GM12878 (cell line): ENCODE measurements around the gene TPST1. TPM values are rescaled to one million over a fixed set of nuclear protein-coding genes. Genes with fewer than 3 reads are reported as not detected.

Experiments used
- ATAC-seq: fragments of 200-7000 bp; cut with Tn5 transposase; 3 replicates; pipeline ENCODE4 v1.9.1; 2020; ENCODE audit warnings: mild to moderate bottlenecking, moderate library complexity
- BruUV-seq: library from RNA; stranded (reverse); fragments of 400-500 nt; replicated peaks from 2 replicates; lab custom pipeline; 2021; lab: Mats Ljungman, UMichigan
- CTCF ChIA-PET: fragments of 300-600 bp; sonication (Branson Sonifier 250); formaldehyde crosslinking; extraction: SDS; loops from one replicate; lab custom pipeline; 2021; ENCODE audit warnings: inconsistent platforms; lab: Yijun Ruan, JAX
- POLR2A ChIA-PET: fragments of 350-600 bp; formaldehyde crosslinking; extraction: SDS; loops from one replicate; lab custom pipeline; 2021; ENCODE audit warnings: inconsistent platforms; lab: Charles Lee
- RAD21 ChIA-PET: fragments of 300-600 bp; sonication (Branson Sonifier 250); formaldehyde crosslinking; loops from one replicate; lab custom pipeline; 2023; ENCODE audit warnings: antibody characterized with exemption; ENCODE audit not compliant: unreplicated experiment; lab: Charles Lee
- SMC1A ChIA-PET: fragments of 300-600 bp; sonication (Branson Sonifier 250); formaldehyde crosslinking; loops from one replicate; lab custom pipeline; 2023; ENCODE audit not compliant: unreplicated experiment, uncharacterized antibody; lab: Charles Lee
- DNase-seq: peaks from one replicate; pipeline ENCODE4 v3.0.0-alpha.2; 2011; ENCODE audit warnings: low read depth, low spot score
- FAIRE-seq: peaks from 3 replicates; lab custom pipeline; 2011; peaks lifted over from hg19 to GRCh38; lab: Jason Lieb, UNC
- H2AFZ ChIP-seq: 2 replicates; pipeline ENCODE4 v1.6.0; 2011; ENCODE audit warnings: low read depth, low read length, control low read depth; ENCODE audit not compliant: control insufficient read depth
- H3K27ac ChIP-seq: 2 replicates; pipeline ENCODE4 v1.5.1; 2011; ENCODE audit warnings: control low read depth; ENCODE audit not compliant: control insufficient read depth, insufficient read depth
- H3K27me3 ChIP-seq, 2 experiments: replicated peaks in 1 of 2; 2 replicates each; pipeline versions ENCODE4 v1.6.0 to v1.6.1; 2011; ENCODE audit warnings: low read length in 1 of 2; ENCODE audit not compliant: control insufficient read depth in 2 of 2, insufficient read depth in 2 of 2
- H3K36me3 ChIP-seq, 2 experiments: 2 replicates each; pipeline ENCODE4 v1.5.1; 2011; ENCODE audit warnings: low read length in 1 of 2; ENCODE audit not compliant: control insufficient read depth in 2 of 2, insufficient read depth in 2 of 2
- H3K4me1 ChIP-seq: 2 replicates; pipeline ENCODE4 v1.6.1; 2011; ENCODE audit warnings: mild to moderate bottlenecking, low read length, moderate library complexity, mixed read lengths; ENCODE audit not compliant: control insufficient read depth, insufficient read depth
- H3K4me2 ChIP-seq: 2 replicates; pipeline ENCODE4 v1.6.0; 2011; ENCODE audit warnings: control low read depth; ENCODE audit not compliant: control insufficient read depth, insufficient read depth
- H3K4me3 ChIP-seq: fragments of 200-600 bp; sonication (generic); 2 replicates; pipeline ENCODE4 v1.5.1; 2016
- H3K79me2 ChIP-seq: 2 replicates; pipeline ENCODE4 v1.6.0; 2011; ENCODE audit warnings: low read length; ENCODE audit not compliant: control insufficient read depth, insufficient read depth
- H3K9ac ChIP-seq: 2 replicates; pipeline ENCODE4 v1.8.0; 2011; ENCODE audit warnings: low read length, control low read depth, mixed read lengths; ENCODE audit not compliant: control insufficient read depth, insufficient read depth
- H3K9me3 ChIP-seq: replicated peaks from 3 replicates; pipeline ENCODE4 v1.5.1; 2011; ENCODE audit warnings: mild to moderate bottlenecking, low read length; ENCODE audit not compliant: control insufficient read depth, insufficient read depth
- H4K20me1 ChIP-seq: 2 replicates; pipeline ENCODE4 v1.6.0; 2011; ENCODE audit not compliant: control insufficient read depth, insufficient read depth
- BACH1 ChIP-seq: fragments of 450-650 bp; IDR thresholded peaks from 2 replicates; pipeline ENCODE4 v1.6.1; 2017; ENCODE audit warnings: mild to moderate bottlenecking, borderline replicate concordance
- BMI1 ChIP-seq: fragments of 450-650 bp; IDR thresholded peaks from 2 replicates; pipeline ENCODE4 v1.6.1; 2016; ENCODE audit warnings: mild to moderate bottlenecking, moderate library complexity, borderline replicate concordance
- CBX3 ChIP-seq: fragments of 200-600 bp; sonication (generic); IDR thresholded peaks from 2 replicates; pipeline ENCODE4 v1.6.1; 2016; ENCODE audit warnings: low read depth, borderline replicate concordance
- CBX5 ChIP-seq: sonication (generic); IDR thresholded peaks from 2 replicates; pipeline ENCODE4 v1.6.1; 2016; ENCODE audit warnings: low read depth, moderate library complexity, mild to moderate bottlenecking, inconsistent platforms
- CHD4 ChIP-seq: fragments of 200-600 bp; sonication (generic); IDR thresholded peaks from 2 replicates; pipeline ENCODE4 v1.6.1; 2016; ENCODE audit warnings: mild to moderate bottlenecking
- EGR1 ChIP-seq, 2 experiments: IDR thresholded peaks; 1 replicate in 1 of 2; 2 replicates in 1 of 2; pipeline ENCODE4 v1.6.1; 2011 to 2012; ENCODE audit warnings: low read depth in 2 of 2, low read length in 2 of 2, borderline replicate concordance in 1 of 2, mild to moderate bottlenecking in 1 of 2, moderate library complexity in 1 of 2
- HDGF ChIP-seq: fragments of 450-650 bp; IDR thresholded peaks from 2 replicates; pipeline ENCODE4 v1.6.1; 2016; ENCODE audit warnings: antibody characterized with exemption
- MXI1 ChIP-seq: fragments of 150-350 bp; IDR thresholded peaks from 2 replicates; pipeline ENCODE4 v1.6.1; 2011; ENCODE audit warnings: low read depth, mild to moderate bottlenecking, inconsistent platforms, low read length, improper control_type of control experiment
- MYB ChIP-seq: fragments of 150-350 bp; IDR thresholded peaks from 2 replicates; pipeline ENCODE4 v1.6.1; 2014; ENCODE audit warnings: mild to moderate bottlenecking, low read depth, low read length, borderline replicate concordance
- PAX5 ChIP-seq: IDR thresholded peaks from 2 replicates; pipeline ENCODE4 v1.6.1; 2011; ENCODE audit warnings: low read depth, low read length, borderline replicate concordance
- POLR2A ChIP-seq: IDR thresholded peaks from 2 replicates; pipeline ENCODE4 v1.6.1; 2011; ENCODE audit warnings: low read depth, mild to moderate bottlenecking, low read length
- RELA ChIP-seq: fragments of 450-650 bp; IDR thresholded peaks from 2 replicates; pipeline ENCODE4 v1.8.0; 2014; ENCODE audit warnings: borderline replicate concordance; ENCODE audit not compliant: partially characterized antibody
- SIN3A ChIP-seq: IDR thresholded peaks from 2 replicates; pipeline ENCODE4 v1.6.1; 2012; ENCODE audit warnings: low read depth, low read length, improper control_type of control experiment
- SMC3 ChIP-seq: IDR thresholded peaks from 2 replicates; pipeline ENCODE4 v1.6.1; 2011; ENCODE audit warnings: low read length, improper control_type of control experiment, borderline replicate concordance
- SREBF2 ChIP-seq: IDR thresholded peaks from 2 replicates; pipeline ENCODE4 v1.6.1; 2012; ENCODE audit warnings: mild to moderate bottlenecking, low read length
- SRF ChIP-seq, 2 experiments: IDR thresholded peaks; 2 replicates each; pipeline ENCODE4 v1.6.1; 2011; ENCODE audit warnings: low read depth in 2 of 2, low read length in 2 of 2, mild to moderate bottlenecking in 1 of 2, moderate library complexity in 1 of 2
- STAT1 ChIP-seq: fragments of 450-650 bp; conservative IDR thresholded peaks from 2 replicates; pipeline ENCODE4 v1.6.1; 2014; ENCODE audit warnings: antibody characterized with exemption, mild to moderate bottlenecking
- YY1 ChIP-seq: IDR thresholded peaks from 2 replicates; pipeline ENCODE4 v1.6.1; 2011; ENCODE audit warnings: low read depth, mild to moderate bottlenecking, low read length
- ZZZ3 ChIP-seq: IDR thresholded peaks from 2 replicates; pipeline ENCODE4 v1.6.1; 2011; ENCODE audit warnings: low read depth; ENCODE audit not compliant: control insufficient read depth, insufficient read length
- WGBS: methylation state at CpG from one replicate; pipeline ENCODE4 v1.1.6; 2016; ENCODE audit warnings: low lambda C conversion rate; ENCODE audit not compliant: insufficient replicate concordance, insufficient coverage; ENCODE audit errors: missing lambda C conversion rate; 5-methylcytosine and 5-hydroxymethylcytosine counted together
- in situ Hi-C: fragments of 300-500 bp; cut with MboI; formaldehyde crosslinking; loops from 9 replicates; pipeline ENCODE4 v1.14.3; 2018; ENCODE audit warnings: mixed read lengths
- intact Hi-C: fragments of 100-400 bp; cut with micrococcal nuclease; formaldehyde crosslinking; loops from one replicate; pipeline ENCODE4 v1.14.2; 2022; ENCODE audit not compliant: unreplicated experiment
- polyA plus RNA-seq, 11 experiments: library from polyadenylated mRNA; depleted of rRNA in 4 of 11; unstranded in 6 of 11; stranded (reverse) in 5 of 11; fragments of >200 nt; fragmentation: Nextera tagmentation in 4 of 11; fragmentation: Illumina TruSeq in 1 of 11; extraction: Ambion mirVana in 4 of 11; extraction: Trizol in 1 of 11; gene quantifications; 1 replicate in 1 of 11; 2 replicates in 10 of 11; pipeline versions ENCODE4 v1.2.1 to v1.2.3, GENCODE V29; 2011 to 2016; ENCODE audit warnings: inconsistent platforms in 2 of 11, missing spikeins in 2 of 11, low read depth in 1 of 11
- total RNA-seq, 4 experiments: library from RNA; depleted of rRNA in 3 of 4; stranded (reverse); fragments of >200 nt in 3 of 4; fragmentation: Illumina TruSeq in 1 of 4; extraction: Trizol in 1 of 4; gene quantifications; 2 replicates each; pipeline versions ENCODE4 v1.2.1 to v1.2.3, GENCODE V29; 2013 to 2021
- TF ChIP-seq, protein P1 (sequence below): IDR thresholded peaks from 2 replicates; pipeline ENCODE4 v1.6.1; 2012; ENCODE audit warnings: low read depth, low read length, improper control_type of control experiment

The TPST1 gene
- total and polyA plus RNA-seq, 10 of the 15 experiments (the other 5 are each of a cell fraction or from before 2014, with no cell fraction given), result 1.1 to 10.6 (median 7.5) TPM

- no peak overlapping the region for H3K4me3 ChIP-seq
- in situ Hi-C loops (no loop called here), intact Hi-C loops (no loop called here)
- H3K4me1 ChIP-seq, result no peaks in the 10 kb centered on the region
- SMC1A ChIA-PET, result interaction anchor here (1.8 kb wide), 1 partner anchor 34 kb away, joined by 3 read pairs; no protein-coding TSS in a partner anchor
- no peak overlapping the region for H3K4me2 ChIP-seq
- H3K27ac ChIP-seq, result no peak overlapping the region
- FAIRE-seq (no peak), DNase-seq (no peak), ATAC-seq (no peak)
- WGBS, result 48% methylated on average over 8 of the region's 8 CpGs
- H3K9me3 ChIP-seq, result no peaks in the 10 kb centered on the region
- no peaks in the 10 kb centered on the region for H3K36me3 ChIP-seq
- TF ChIP-seq YY1 (no peak), ZZZ3 (no peak), HDGF (no peak), BMI1 (no peak), EGR1 (IDR thresholded peaks at IDR 0.05; ENCODE audit: borderline replicate concordance in 1 of 2, low read depth in 2 of 2, low read length in 2 of 2) (no peak), CBX3 (no peak), SIN3A (no peak)
- RAD21 ChIA-PET, result no interaction called here
- POLR2A ChIA-PET, result no interaction called here
- H4K20me1 ChIP-seq, result no peaks in the 10 kb centered on the region
- no TSS peak for BruUV-seq
- H3K9ac ChIP-seq, result no peak overlapping the region
- CTCF ChIA-PET, result no interaction called here
- H2AFZ ChIP-seq, result no peak overlapping the region
- H3K79me2 ChIP-seq, result no peaks in the 10 kb centered on the region
- H3K27me3 ChIP-seq, result no peaks in the 10 kb centered on the region
These were observed 108.9 kb downstream of the TPST1 start for GRCh38 chr7:66313886-66314568.

DNA sequence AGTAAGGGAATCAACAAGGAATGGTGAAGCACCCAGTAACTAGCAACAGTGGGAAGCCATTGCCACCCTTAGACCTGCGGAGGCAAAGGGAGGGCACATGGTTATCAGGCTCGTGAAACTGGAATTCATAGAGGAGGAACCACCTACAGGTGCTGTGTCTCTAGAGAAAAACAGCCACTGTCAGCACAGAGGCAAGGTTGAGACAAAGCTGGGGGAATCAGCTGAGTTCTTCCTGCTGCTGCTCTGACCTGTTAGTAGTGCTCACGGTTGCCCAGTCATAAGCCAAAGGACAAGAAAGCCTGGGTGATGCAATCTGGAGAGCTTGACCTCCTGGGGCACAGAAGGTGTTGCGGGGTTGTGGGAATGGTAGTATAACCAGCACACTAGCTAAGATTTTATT is 110.1 kb downstream of the TPST1 start:
- Histone ChIP-seq H4K20me1 (no peaks in the 10 kb centered on the region), H3K79me2 (no peaks in the 10 kb centered on the region), H2AFZ (no peak overlapping the region), H3K4me2 (no peak overlapping the region), H3K27me3 (no peaks in the 10 kb centered on the region), H3K36me3 (no peaks in the 10 kb centered on the region), H3K9me3 (no peaks in the 10 kb centered on the region), H3K9ac (no peak overlapping the region), H3K4me3 (no peak overlapping the region), H3K4me1 (no peaks in the 10 kb centered on the region), H3K27ac (no peak overlapping the region)
- CTCF ChIA-PET, result no interaction called here
- SMC1A ChIA-PET, result interaction anchor here (0.7 to 1.8 kb wide), 2 partner anchors 10 to 35 kb away, joined by 3 read pairs; no protein-coding TSS in a partner anchor
- BruUV-seq, result no TSS peak
- RAD21 ChIA-PET, result no interaction called here
- WGBS, result 38% methylated on average over 4 of the region's 4 CpGs
- intact Hi-C loops (no loop called here), in situ Hi-C loops (no loop called here)
- POLR2A ChIA-PET, result no interaction called here
- no peak for DNase-seq
- no peak for FAIRE-seq
- ATAC-seq, result no peak; the same call in 2 of the 3 replicates
- TF ChIP-seq CHD4 (no peak), SRF (IDR thresholded peaks at IDR 0.05; ENCODE audit: low read depth in 2 of 2, low read length in 2 of 2) (no peak), RELA (no peak), SMC3 (no peak), BACH1 (no peak), MYB (no peak), PAX5 (no peak), ZZZ3 (no peak), MXI1 (no peak), SREBF2 (no peak), POLR2A (no peak), STAT1 (no peak), CBX5 (no peak)
- TF ChIP-seq, protein P1, sequence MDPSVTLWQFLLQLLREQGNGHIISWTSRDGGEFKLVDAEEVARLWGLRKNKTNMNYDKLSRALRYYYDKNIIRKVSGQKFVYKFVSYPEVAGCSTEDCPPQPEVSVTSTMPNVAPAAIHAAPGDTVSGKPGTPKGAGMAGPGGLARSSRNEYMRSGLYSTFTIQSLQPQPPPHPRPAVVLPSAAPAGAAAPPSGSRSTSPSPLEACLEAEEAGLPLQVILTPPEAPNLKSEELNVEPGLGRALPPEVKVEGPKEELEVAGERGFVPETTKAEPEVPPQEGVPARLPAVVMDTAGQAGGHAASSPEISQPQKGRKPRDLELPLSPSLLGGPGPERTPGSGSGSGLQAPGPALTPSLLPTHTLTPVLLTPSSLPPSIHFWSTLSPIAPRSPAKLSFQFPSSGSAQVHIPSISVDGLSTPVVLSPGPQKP, result no peak
